ENCODE measurements around the gene TTLL5.
A peak's percentile ranks its signal among the peaks of the same experiment; 100 is the strongest.

Gene TTLL5

DNA sequence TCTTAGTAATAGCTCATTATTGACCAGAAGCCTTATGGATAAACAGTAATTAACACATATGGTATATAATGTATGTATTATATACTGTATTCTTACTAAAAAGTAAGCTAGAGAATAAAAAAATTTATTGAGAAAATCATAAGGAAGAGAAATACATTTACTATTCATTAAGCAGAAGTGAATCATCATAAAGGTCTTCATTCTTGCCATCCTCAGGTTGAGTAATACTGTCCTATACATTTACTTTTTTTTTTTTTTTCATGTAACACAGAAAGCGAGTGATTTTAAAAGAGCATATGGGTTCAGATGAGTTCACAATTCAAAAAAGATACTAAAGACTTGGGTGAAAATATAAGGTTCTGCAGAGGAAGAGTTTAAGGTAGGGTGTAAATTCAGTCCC lies 168.3 kb downstream of the TTLL5 start:
- Histone ChIP-seq H3K27me3 (ENCODE audit: insufficient read depth, poor library complexity, severe bottlenecking) (no peaks in the 10 kb centered on the region), H3K27ac (replicated peaks) (no peak overlapping the region), H3K4me3 (replicated peaks; ENCODE audit: insufficient read depth, low read length) (no peak overlapping the region)
- no peak for DNase-seq (ENCODE audit: low read depth in 1 of 2, low spot score in 1 of 2)
- TF ChIP-seq, protein P1, sequence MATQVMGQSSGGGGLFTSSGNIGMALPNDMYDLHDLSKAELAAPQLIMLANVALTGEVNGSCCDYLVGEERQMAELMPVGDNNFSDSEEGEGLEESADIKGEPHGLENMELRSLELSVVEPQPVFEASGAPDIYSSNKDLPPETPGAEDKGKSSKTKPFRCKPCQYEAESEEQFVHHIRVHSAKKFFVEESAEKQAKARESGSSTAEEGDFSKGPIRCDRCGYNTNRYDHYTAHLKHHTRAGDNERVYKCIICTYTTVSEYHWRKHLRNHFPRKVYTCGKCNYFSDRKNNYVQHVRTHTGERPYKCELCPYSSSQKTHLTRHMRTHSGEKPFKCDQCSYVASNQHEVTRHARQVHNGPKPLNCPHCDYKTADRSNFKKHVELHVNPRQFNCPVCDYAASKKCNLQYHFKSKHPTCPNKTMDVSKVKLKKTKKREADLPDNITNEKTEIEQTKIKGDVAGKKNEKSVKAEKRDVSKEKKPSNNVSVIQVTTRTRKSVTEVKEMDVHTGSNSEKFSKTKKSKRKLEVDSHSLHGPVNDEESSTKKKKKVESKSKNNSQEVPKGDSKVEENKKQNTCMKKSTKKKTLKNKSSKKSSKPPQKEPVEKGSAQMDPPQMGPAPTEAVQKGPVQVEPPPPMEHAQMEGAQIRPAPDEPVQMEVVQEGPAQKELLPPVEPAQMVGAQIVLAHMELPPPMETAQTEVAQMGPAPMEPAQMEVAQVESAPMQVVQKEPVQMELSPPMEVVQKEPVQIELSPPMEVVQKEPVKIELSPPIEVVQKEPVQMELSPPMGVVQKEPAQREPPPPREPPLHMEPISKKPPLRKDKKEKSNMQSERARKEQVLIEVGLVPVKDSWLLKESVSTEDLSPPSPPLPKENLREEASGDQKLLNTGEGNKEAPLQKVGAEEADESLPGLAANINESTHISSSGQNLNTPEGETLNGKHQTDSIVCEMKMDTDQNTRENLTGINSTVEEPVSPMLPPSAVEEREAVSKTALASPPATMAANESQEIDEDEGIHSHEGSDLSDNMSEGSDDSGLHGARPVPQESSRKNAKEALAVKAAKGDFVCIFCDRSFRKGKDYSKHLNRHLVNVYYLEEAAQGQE (IDR thresholded peaks at IDR 0.05; ENCODE audit: insufficient replicate concordance, low read depth): no peak
- TF ChIP-seq POLR2AphosphoS5 (IDR thresholded peaks at IDR 0.05; ENCODE audit: low read depth) (no peak), SPI1 (IDR thresholded peaks at IDR 0.05; ENCODE audit: borderline replicate concordance, low read depth) (no peak), GABPA (IDR thresholded peaks at IDR 0.05; ENCODE audit: low read depth) (no peak)
- TF ChIP-seq, protein P2, sequence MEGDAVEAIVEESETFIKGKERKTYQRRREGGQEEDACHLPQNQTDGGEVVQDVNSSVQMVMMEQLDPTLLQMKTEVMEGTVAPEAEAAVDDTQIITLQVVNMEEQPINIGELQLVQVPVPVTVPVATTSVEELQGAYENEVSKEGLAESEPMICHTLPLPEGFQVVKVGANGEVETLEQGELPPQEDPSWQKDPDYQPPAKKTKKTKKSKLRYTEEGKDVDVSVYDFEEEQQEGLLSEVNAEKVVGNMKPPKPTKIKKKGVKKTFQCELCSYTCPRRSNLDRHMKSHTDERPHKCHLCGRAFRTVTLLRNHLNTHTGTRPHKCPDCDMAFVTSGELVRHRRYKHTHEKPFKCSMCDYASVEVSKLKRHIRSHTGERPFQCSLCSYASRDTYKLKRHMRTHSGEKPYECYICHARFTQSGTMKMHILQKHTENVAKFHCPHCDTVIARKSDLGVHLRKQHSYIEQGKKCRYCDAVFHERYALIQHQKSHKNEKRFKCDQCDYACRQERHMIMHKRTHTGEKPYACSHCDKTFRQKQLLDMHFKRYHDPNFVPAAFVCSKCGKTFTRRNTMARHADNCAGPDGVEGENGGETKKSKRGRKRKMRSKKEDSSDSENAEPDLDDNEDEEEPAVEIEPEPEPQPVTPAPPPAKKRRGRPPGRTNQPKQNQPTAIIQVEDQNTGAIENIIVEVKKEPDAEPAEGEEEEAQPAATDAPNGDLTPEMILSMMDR (IDR thresholded peaks at IDR 0.05; ENCODE audit: insufficient read depth, low read length): no peak

DNA sequence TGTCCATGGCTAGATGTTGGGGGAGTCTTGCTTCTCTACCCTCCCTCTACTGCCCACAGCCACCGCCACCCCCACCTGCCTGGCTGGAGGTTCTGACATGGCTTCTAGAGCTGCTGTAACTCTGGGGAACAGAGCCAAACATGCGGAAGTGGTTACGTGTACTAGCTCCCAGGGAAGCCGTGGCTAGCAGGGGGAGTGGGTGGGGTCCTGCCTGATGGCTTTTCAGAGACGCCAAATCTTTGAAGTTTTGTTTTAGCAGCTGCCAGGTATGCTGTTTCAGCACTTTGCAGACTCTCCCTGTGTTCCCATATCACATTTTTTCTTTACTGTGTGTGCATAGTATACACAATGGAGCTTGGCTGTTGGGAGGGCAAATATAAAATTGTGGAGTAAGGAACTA lies 170.4 kb downstream of the TTLL5 start:
- Histone ChIP-seq H3K4me3 (replicated peaks; ENCODE audit: insufficient read depth, low read length) (no peak overlapping the region), H3K27me3 (ENCODE audit: insufficient read depth, poor library complexity, severe bottlenecking) (no peaks in the 10 kb centered on the region), H3K27ac (replicated peaks) (peak overlapping the region; percentile 70)
- TF ChIP-seq GABPA (IDR thresholded peaks at IDR 0.05; ENCODE audit: low read depth): no peak
- TF ChIP-seq, protein P2 (IDR thresholded peaks at IDR 0.05; ENCODE audit: insufficient read depth, low read length): no peak
- TF ChIP-seq, protein P1 (IDR thresholded peaks at IDR 0.05; ENCODE audit: insufficient replicate concordance, low read depth): no peak
- TF ChIP-seq POLR2AphosphoS5 (IDR thresholded peaks at IDR 0.05; ENCODE audit: low read depth): no peak
- TF ChIP-seq SPI1 (IDR thresholded peaks at IDR 0.05; ENCODE audit: borderline replicate concordance, low read depth): peak; percentile 56; the same call in 1 of the 2 replicates
- peak; percentile 15 to 80 for DNase-seq (ENCODE audit: low read depth in 1 of 2, low spot score in 1 of 2)

DNA sequence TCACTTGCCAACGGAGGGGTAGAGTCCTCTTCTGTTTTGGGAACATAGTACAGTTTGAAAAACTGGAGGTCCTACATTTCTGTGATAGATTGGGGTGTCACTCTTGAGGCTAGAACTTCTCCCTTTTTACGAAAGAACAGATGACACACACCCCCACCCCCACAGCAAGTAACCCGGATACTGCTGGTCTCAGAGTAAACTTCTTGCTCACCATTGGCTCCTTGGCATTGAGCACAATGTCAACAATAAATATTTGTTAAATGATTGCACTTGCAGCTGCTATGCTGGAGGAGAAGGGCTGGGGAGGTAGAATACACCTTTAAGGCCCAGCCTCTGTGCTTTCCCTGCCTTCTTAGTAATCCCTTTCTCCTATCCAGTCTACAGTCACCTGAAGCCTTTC lies 170.9 kb downstream of the TTLL5 start:
- DNase-seq (ENCODE audit: low read depth in 1 of 2, low spot score in 1 of 2): peak in 1 of 2 experiments; percentile 51
- peak overlapping the region; percentile 70 for H3K27ac ChIP-seq (replicated peaks)
- TF ChIP-seq, protein P1 (IDR thresholded peaks at IDR 0.05; ENCODE audit: insufficient replicate concordance, low read depth): no peak
- TF ChIP-seq POLR2AphosphoS5 (IDR thresholded peaks at IDR 0.05; ENCODE audit: low read depth) (no peak), SPI1 (IDR thresholded peaks at IDR 0.05; ENCODE audit: borderline replicate concordance, low read depth) (no peak), GABPA (IDR thresholded peaks at IDR 0.05; ENCODE audit: low read depth) (no peak)
- TF ChIP-seq, protein P2 (IDR thresholded peaks at IDR 0.05; ENCODE audit: insufficient read depth, low read length): no peak
- H3K27me3 ChIP-seq (ENCODE audit: insufficient read depth, poor library complexity, severe bottlenecking): no peaks in the 10 kb centered on the region
- no peak overlapping the region for H3K4me3 ChIP-seq (replicated peaks; ENCODE audit: insufficient read depth, low read length)
